T1000 (cell line): ENCODE data around the gene EHD4.

Source experiments
- DNase-seq: peaks from one replicate; lab custom pipeline; 2025; ENCODE audit warnings: mixed read lengths; lab: John Stamatoyannopoulos, UW

EHD4 gene

GRCh38 chr15:41895957-41896356 is 76.4 kb downstream of the EHD4 start:
- DNase-seq: no peak

GRCh38 chr15:41895491-41895890 is 76.9 kb downstream of the EHD4 start:
- no peak for DNase-seq

- peak; percentile 31 for DNase-seq
Measured at GRCh38 chr15:41894791-41895463, 77.4 kb downstream of the EHD4 start.

- no peak for DNase-seq
Measured at GRCh38 chr15:41894251-41894790, 78.0 kb downstream of the EHD4 start.

GRCh38 chr15:41893422-41894250 is 78.7 kb downstream of the EHD4 start, which contains the start of gene SPTBN5:
Gene SPTBN5, minus strand, starts transcription at chr15:41894053. Its CDS starts 556 bp downstream, at chr15:41893497.
- DNase-seq: no peak

GRCh38 chr15:41892621-41893421 is 79.5 kb downstream of the EHD4 start:
- DNase-seq: no peak

DNA sequence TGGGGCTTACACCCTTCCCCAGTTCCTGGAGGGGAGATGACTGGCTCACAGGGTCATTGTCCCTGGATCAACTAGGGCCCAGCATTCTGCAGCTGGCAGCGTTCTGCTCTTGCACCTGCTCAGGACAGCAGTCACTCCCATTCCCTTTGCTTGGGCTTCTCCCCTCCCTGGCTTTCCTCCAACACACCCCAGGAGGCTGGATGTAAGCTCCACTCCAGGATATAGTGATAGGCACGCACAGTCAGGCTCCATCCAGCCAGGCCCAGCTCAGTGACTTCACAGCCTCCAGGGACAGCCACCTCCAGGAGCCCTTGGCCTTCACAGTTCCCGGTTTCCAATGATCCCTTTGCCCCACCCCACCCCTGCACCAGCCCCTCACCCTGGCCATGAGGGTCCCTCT is 80.4 kb downstream of the EHD4 start:
- no peak for DNase-seq

DNA sequence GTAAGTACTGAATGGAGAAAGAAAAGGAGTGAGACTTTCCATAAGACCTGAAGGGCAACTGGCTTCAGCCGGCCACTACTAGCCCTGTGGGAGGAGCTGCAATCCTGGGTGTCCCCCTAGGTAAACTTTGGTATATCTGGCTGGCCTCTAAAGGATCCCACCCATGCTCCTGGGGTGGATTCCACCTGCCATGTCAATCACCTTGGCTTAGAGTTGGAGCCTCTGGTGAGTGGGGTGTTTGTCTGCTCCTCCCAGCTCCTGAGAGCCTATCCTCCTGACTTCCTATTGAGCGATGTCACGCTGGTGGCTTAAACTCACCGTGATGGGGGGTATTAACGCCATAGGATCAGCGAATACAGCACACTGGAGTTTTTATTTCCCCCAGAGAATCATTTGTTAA is 81.1 kb downstream of the EHD4 start:
- DNase-seq: no peak

GRCh38 chr15:41890050-41890690 is 82.2 kb downstream of the EHD4 start:
- DNase-seq: no peak

DNA sequence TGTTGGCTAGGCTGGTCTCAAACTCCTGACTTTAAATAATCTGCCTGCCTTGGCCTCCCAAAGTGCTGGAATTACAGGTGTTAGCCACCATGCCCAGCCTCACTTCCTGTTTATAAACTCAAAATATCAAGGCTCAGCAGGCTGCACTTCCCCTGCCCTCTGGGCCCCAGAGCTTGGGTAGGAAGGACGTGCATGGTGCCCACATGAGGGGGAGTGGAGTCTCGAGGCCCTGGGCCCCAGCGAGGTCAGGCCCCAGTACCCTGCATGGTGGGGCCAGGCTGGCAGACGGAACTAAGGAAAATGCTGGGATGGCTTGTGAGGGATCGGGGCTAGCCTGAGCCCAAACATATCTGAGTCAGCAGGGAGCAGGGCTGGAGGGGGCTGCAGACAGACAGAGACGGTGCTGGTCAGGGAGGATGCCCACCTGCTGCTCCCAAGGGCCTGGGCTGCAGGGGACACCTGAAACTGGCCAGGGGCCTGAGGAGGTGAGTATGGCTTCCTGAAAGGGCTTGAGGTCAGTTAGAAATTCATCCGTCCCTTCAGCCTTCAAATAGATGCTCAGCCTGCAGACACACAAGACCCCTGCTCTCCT is 83.6 kb downstream of the EHD4 start:
- DNase-seq: no peak

DNA sequence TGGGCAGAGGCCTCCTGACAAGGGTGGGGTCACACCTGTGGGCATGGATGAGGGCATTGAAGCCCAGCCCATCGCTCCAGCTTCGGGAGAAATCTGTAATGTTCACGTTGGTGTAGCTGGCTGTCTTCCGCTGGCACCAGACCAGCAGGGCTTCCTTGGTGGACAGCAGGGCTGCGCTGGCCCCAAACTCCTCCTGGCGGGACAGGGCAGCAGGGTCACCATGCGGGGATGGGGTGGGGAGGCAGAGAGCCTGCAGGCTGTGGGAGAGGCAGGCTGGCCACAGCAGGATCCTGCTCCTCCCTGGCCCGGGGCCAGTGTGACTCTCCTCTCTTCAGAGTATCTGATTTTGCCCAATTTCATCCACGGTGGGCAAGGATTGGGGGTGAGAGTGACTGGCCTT is 84.5 kb downstream of the EHD4 start:
- DNase-seq: no peak

GRCh38 chr15:41887161-41887560 is 85.2 kb downstream of the EHD4 start:
- no peak for DNase-seq

DNA sequence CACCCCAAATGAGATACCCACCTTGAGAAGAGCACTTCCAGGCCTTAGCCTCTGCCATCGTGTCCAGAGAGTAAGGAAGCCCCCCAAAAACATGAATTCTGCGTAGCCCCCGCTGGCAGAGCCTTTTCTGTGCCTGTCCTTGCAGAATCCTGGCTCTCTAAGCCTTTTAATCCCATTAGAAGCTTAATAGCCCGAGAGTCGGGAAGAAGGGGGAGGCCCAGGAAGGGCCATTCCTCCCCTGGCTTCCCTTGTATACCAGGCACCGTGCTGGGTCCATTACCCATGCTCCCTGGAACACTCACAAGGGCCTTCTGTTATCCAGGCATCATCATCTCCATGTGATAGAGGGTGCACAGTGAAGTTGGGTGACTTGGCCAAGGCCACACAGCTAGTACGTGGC is 85.6 kb downstream of the EHD4 start:
- DNase-seq: no peak

DNA sequence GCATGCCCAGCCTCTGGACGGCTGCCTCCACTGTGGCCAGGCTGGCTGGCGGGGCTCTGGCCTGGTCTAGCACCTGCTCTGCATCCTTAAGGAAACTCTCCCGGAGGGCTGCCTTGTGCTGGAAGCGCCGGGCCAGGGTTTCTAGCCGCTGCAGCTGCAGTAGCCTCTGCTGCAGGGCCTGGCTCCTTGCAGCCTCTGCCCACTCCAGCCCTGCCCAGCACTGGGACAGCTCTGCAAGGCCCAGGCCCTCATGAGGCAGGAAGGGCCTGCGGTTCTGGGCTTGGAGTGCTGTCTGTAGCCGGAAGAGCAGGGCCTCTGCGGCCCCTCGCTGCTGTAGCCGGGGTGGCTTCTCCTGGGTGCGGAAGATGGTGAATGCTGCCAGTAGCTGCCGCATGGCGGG is 86.5 kb downstream of the EHD4 start:
- DNase-seq: no peak

- no peak for DNase-seq
Measured at GRCh38 chr15:41885321-41885720, 87.0 kb downstream of the EHD4 start.

DNA sequence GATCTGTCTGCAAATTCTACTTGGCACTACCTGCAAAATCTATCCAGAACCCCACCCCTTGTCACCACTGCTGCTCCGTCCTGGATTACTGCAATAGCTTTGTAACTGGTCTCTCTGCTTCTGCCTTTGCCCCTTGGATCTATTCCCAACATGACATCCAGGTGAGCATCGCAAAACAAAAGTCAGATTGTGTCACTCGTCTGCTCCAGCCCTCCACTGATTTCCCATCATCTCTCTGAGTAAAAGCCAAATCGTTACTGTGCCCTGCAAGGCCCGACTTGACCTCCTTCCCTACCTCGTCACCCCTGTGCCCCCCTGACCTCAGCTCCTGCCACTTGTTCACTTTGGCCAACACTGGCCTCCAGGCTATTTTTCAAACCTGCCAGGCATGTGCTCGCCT is 87.9 kb downstream of the EHD4 start:
- no peak for DNase-seq

DNA sequence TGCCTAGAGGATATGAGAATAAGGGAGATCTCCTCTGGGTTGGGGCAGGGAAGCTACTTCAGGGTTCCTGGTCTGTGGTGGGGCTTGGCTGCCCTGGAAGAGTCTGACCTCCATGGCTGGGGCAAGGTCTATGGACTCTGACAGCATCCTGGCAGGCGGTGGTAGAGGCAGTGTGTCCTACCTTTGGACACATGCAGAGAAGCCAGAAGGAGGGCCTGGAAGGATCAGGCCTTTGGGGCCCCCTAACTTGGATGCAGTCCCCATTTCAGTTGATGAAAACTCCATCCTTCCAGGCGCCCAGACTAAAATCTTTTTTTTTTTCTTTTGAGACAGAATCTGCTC is 88.9 kb downstream of the EHD4 start:
- DNase-seq: no peak

DNA sequence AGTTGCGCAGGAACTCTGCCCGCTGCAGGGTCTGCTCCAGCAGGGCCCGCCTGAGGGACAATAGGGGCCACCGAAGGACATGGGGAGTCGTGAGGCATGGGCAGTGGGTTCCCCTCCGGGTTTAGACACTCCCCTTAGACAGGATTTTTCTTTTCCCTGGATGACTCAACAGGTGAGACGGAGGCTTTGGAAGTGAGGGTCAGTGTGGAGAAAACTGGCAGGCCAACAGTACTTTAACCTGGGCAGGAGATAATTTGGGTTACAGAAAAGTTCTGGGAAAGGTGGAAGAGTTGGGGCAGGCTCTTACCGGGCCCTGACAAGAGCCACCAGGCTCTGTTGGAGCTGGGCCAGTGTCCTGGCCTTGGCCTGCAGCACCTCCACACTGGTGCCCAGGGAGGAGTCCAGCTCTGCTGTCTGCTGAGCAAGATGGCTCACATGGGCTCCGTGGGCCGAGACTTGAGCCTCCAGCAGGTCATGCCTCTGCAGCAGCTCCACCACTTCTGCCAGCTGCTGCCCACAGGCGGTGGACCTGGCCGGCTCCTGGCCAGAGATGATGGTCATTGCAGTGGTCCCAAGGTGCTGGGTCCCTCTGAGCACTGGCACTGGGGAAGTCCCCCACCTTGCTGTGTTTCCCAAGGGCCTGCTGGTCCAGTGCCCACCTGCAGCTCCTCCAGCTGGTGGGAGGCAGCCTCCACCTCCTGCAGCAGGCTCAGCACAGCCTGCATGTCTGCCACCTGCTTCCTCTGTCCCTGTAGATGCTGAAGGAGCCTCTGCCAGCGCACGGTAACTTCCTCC is 89.5 kb downstream of the EHD4 start:
- DNase-seq: no peak

- DNase-seq: no peak
Measured at GRCh38 chr15:41881920-41882688, 90.3 kb downstream of the EHD4 start.

- DNase-seq: no peak
Measured at GRCh38 chr15:41881550-41881919, 90.8 kb downstream of the EHD4 start.
